ENCODE results near the gene LRRC26. TPM values are rescaled to one million over a fixed set of nuclear protein-coding genes. Genes with fewer than 3 reads are reported as not detected.
A peak's percentile ranks its signal among the peaks of the same experiment; 100 is the strongest.

LRRC26 gene
- total and polyA plus RNA-seq, 2 of the 13 experiments (the other 11 are each of a cell fraction or from before 2014, with no cell fraction given) = not detected

- ATAC-seq (peak; percentile 87), FAIRE-seq (peak; percentile 94), DNase-seq (ENCODE audit: low spot score) (peak; percentile 99)
- Histone ChIP-seq H3K4me2 (ENCODE audit: low read depth, low read length) (peak within 1 kb of the TSS; percentile 95), H3K27ac (ENCODE audit: extremely low read length, insufficient read depth, low read length) (peak within 1 kb of the TSS; percentile 96), H3K36me3 (replicated peaks in 1 of 2; ENCODE audit: control insufficient read depth in 1 of 2, insufficient read depth in 2 of 2, low read length in 2 of 2) (no peaks in the 10 kb centered on the region), H3K79me2 (ENCODE audit: insufficient read depth, low read length) (peaks cover 63% of the 10 kb centered on the region), H3K27me3 (ENCODE audit: control insufficient read depth in 1 of 2, insufficient read depth in 2 of 2, low read length in 2 of 2) (no peaks in the 10 kb centered on the region; a peak in 1 of 5 replicates), H3K4me1 (ENCODE audit: insufficient read depth, low read length) (peaks cover 71% of the 10 kb centered on the region), H3K9ac (ENCODE audit: insufficient read depth, low read depth, low read length) (peak within 1 kb of the TSS; percentile 85), H2AFZ (ENCODE audit: low read length) (no peak within 1 kb of the TSS), H3K9me3 (ENCODE audit: low read length) (no peaks in the 10 kb centered on the region), H4K20me1 (ENCODE audit: insufficient read depth, low read length) (peaks cover 4% of the 10 kb centered on the region; the same call in 1 of the 2 replicates), H3K4me3 (replicated peaks in 1 of 3; ENCODE audit: insufficient read depth in 1 of 3, low read depth in 2 of 3, low read length in 3 of 3) (peak within 1 kb of the TSS; percentile 71 to 78 (median 72))
- WGBS (ENCODE audit: low lambda C conversion rate) = 0% methylated on average over 7 of the region's 118 CpGs
- BruUV-seq (replicated peaks) = no TSS peak
- in situ Hi-C loops (cut with HindIII; ENCODE audit: extremely low pct_ligation_motif_present, low pct_unique_long_range_greater_than_20kb) (no loop called here), intact Hi-C loops (cut with micrococcal nuclease; ENCODE audit: unreplicated experiment) (loop anchor here (2.0 kb wide), 1 partner anchor 22 kb away; the partner anchor contains the start of gene RNF208)
- ChIA-PET POLR2A (interaction anchor here (0.8 to 8.8 kb wide), 23 partner anchors 8 to 145 kb away, joined by 3 to 225 read pairs (median 7); partner anchors contain the start of genes ANAPC2, CYSRT1, MAN1B1 and NELFB), CTCF (ENCODE audit: low intra/inter-chr PET ratio, low total read pairs) (interaction anchor here (1.3 kb wide), 1 partner anchor 12 kb away, joined by 4 read pairs; the partner anchor contains the start of genes ANAPC2 and SSNA1)
- TF ChIP-seq ZNF660 (CRISPR knock-in tag; IDR thresholded peaks at IDR 0.05; ENCODE audit: borderline replicate concordance, low read depth) = no peak
- no peak for TF ChIP-seq CBX2 (IDR thresholded peaks at IDR 0.05; ENCODE audit: low read depth, low read length)
- no peak for TF ChIP-seq CBX2 (CRISPR knock-in tag; IDR thresholded peaks at IDR 0.05; ENCODE audit: low read depth)
- no peak for TF ChIP-seq SRSF9 (IDR thresholded peaks at IDR 0.05; ENCODE audit: borderline replicate concordance, insufficient read depth, low read depth, low read length, poor library complexity, severe bottlenecking)
- TF ChIP-seq ZNF672 (CRISPR knock-in tag; IDR thresholded peaks at IDR 0.05) = no peak
- peak; percentile 81 for TF ChIP-seq ZNF451 (CRISPR knock-in tag; IDR thresholded peaks at IDR 0.05)
- TF ChIP-seq ZBTB7B (CRISPR knock-in tag; IDR thresholded peaks at IDR 0.05) = peak; percentile 93
- TF ChIP-seq IRX3 (CRISPR knock-in tag; IDR thresholded peaks at IDR 0.05; ENCODE audit: borderline replicate concordance, low read depth) = peak; percentile 84; the same call in 1 of the 2 replicates
- no peak for TF ChIP-seq CENPX (CRISPR knock-in tag; IDR thresholded peaks at IDR 0.05)
- no peak for TF ChIP-seq CTCF (CRISPR knock-in tag; IDR thresholded peaks at IDR 0.05)
- peak; percentile 84; the same call in 1 of the 2 replicates for TF ChIP-seq ZNF501 (CRISPR knock-in tag; IDR thresholded peaks at IDR 0.05)
- TF ChIP-seq AKNA (CRISPR knock-in tag; IDR thresholded peaks at IDR 0.05; ENCODE audit: borderline replicate concordance) = no peak
- TF ChIP-seq ZBTB33 (CRISPR knock-in tag; IDR thresholded peaks at IDR 0.05) = no peak; the same call in 1 of the 2 replicates
These were observed 30.7 kb upstream of the LRRC26 start, which contains the start of gene TPRN for GRCh38 chr9:137200311-137201204. Gene TPRN (minus strand): TSS chr9:137200741. CDS start chr9:137200711, 30 bp downstream.

Measured in HepG2 (cell line).